Esophagus squamous epithelium (tissue), 4 donors: ENCODE results near the gene C8B.

Experiments used
- CTCF ChIP-seq, 6 experiments: fragments of 450-650 bp in 4 of 6; fragments of 200-600 bp in 2 of 6; sonication (generic) in 2 of 6; IDR thresholded peaks; one replicate each; pipeline ENCODE4 v1.5.1; 2016 to 2019; ENCODE audit warnings: antibody characterized with exemption in 6 of 6, mild to moderate bottlenecking in 4 of 6, moderate library complexity in 4 of 6
- POLR2A ChIP-seq, 4 donors: fragments of 450-650 bp; IDR thresholded peaks; one replicate each; pipeline ENCODE4 v1.6.1; 2017; ENCODE audit warnings: antibody characterized with exemption in 4 of 4, mild to moderate bottlenecking in 4 of 4, moderate library complexity in 3 of 4

- TF ChIP-seq POLR2A (IDR thresholded peaks at IDR 0.05) (no peak), CTCF (IDR thresholded peaks at IDR 0.05) (no peak)
These were observed 29.7 kb upstream of the C8B start for GRCh38 chr1:56995414-56996100.
